Neutrophil (primary cell): ENCODE measurements around the gene TRABD.

Experiments
- H3K27ac ChIP-seq: fragments of 200-600 bp; sonication (generic); 2 replicates; pipeline ENCODE4 v1.5.1; 2016; ENCODE audit warnings: mild to moderate bottlenecking, moderate library complexity
- H3K27me3 ChIP-seq: fragments of 200-600 bp; sonication (generic); 2 replicates; pipeline ENCODE4 v1.6.0; 2016; ENCODE audit warnings: mild to moderate bottlenecking
- H3K36me3 ChIP-seq: fragments of 200-600 bp; sonication (generic); 2 replicates; pipeline ENCODE4 v1.5.1; 2017
- H3K4me1 ChIP-seq, 2 experiments: fragments of 200-600 bp in 1 of 2; sonication (generic) in 1 of 2; 1 replicate in 1 of 2; 2 replicates in 1 of 2; pipeline versions ENCODE4 v1.5.1 to v1.6.1; 2013 to 2016; ENCODE audit warnings: low read depth in 1 of 2, low read length in 1 of 2, mild to moderate bottlenecking in 1 of 2, moderate library complexity in 1 of 2; ENCODE audit not compliant: control insufficient read depth in 1 of 2, insufficient read depth in 1 of 2
- H3K4me3 ChIP-seq, 2 experiments: fragments of 200-600 bp in 1 of 2; sonication (generic) in 1 of 2; 1 replicate in 1 of 2; 2 replicates in 1 of 2; pipeline ENCODE4 v1.5.1; 2013 to 2016; ENCODE audit warnings: low read depth in 1 of 2, low read length in 1 of 2, mild to moderate bottlenecking in 1 of 2, moderate library complexity in 1 of 2
- H3K9me3 ChIP-seq: fragments of 200-600 bp; sonication (generic); 2 replicates; pipeline ENCODE4 v1.5.1; 2016
- CTCF ChIP-seq: fragments of 200-600 bp; sonication (generic); IDR thresholded peaks from 2 replicates; pipeline ENCODE4 v1.5.1; 2016; ENCODE audit warnings: antibody characterized with exemption

TRABD gene

GRCh38 chr22:50150161-50151129 is 35.3 kb upstream of the TRABD start:
- H3K27ac ChIP-seq = no peak overlapping the region
- H3K27me3 ChIP-seq = no peaks in the 10 kb centered on the region
- TF ChIP-seq CTCF = no peak
- no peak overlapping the region for H3K4me3 ChIP-seq
- H3K4me1 ChIP-seq = peaks cover 29 to 33% of the 10 kb centered on the region in 2 experiments
- no peaks in the 10 kb centered on the region for H3K9me3 ChIP-seq
- no peaks in the 10 kb centered on the region for H3K36me3 ChIP-seq

GRCh38 chr22:50151571-50152537 is 33.9 kb upstream of the TRABD start:
- Histone ChIP-seq H3K27me3 (no peaks in the 10 kb centered on the region), H3K27ac (no peak overlapping the region), H3K36me3 (no peaks in the 10 kb centered on the region), H3K4me1 (peaks cover 24 to 26% of the 10 kb centered on the region in 2 experiments), H3K4me3 (no peak overlapping the region), H3K9me3 (no peaks in the 10 kb centered on the region)
- TF ChIP-seq CTCF = no peak

GRCh38 chr22:50153056-50153755 is 32.5 kb upstream of the TRABD start:
- H3K4me1 ChIP-seq = peaks cover 12 to 14% of the 10 kb centered on the region in 2 experiments
- H3K27me3 ChIP-seq = peaks cover 6% of the 10 kb centered on the region
- no peaks in the 10 kb centered on the region for H3K9me3 ChIP-seq
- no peak overlapping the region for H3K4me3 ChIP-seq
- TF ChIP-seq CTCF = no peak
- H3K36me3 ChIP-seq = no peaks in the 10 kb centered on the region
- H3K27ac ChIP-seq = no peak overlapping the region

GRCh38 chr22:50153756-50154140 is 32.0 kb upstream of the TRABD start:
- TF ChIP-seq CTCF = no peak
- peaks cover 11% of the 10 kb centered on the region for H3K27me3 ChIP-seq

GRCh38 chr22:50157709-50158375 is 27.9 kb upstream of the TRABD start:
- no peaks in the 10 kb centered on the region for H3K4me1 ChIP-seq
- no peaks in the 10 kb centered on the region for H3K36me3 ChIP-seq
- no peak for TF ChIP-seq CTCF
- H3K27me3 ChIP-seq = peaks cover 24% of the 10 kb centered on the region
- no peak overlapping the region for H3K4me3 ChIP-seq
- no peak overlapping the region for H3K27ac ChIP-seq
- no peaks in the 10 kb centered on the region for H3K9me3 ChIP-seq

More at GRCh38 chr22:50153756-50154140, 32.0 kb upstream of the TRABD start:
- Histone ChIP-seq H3K4me3 (no peak overlapping the region), H3K4me1 (peaks cover 7 to 9% of the 10 kb centered on the region in 2 experiments), H3K36me3 (no peaks in the 10 kb centered on the region), H3K27ac (no peak overlapping the region), H3K9me3 (no peaks in the 10 kb centered on the region)
